Left ventricle myocardium inferior (tissue), 1 donor: ENCODE data around the gene FSIP1. TPM values are rescaled to one million over a fixed set of nuclear protein-coding genes. Genes with fewer than 3 reads are reported as not detected.

Experiments
- DNase-seq: peaks from one replicate; pipeline ENCODE4 v3.0.0-alpha.2; 2020
- H3K27ac ChIP-seq: fragments of 200-600 bp; replicated peaks from 2 replicates; pipeline ENCODE4 v1.8.0; 2021
- H3K27me3 ChIP-seq: fragments of 200-600 bp; 2 replicates; pipeline ENCODE4 v1.8.0; 2021; ENCODE audit warnings: low read depth
- H3K36me3 ChIP-seq: fragments of 200-600 bp; 2 replicates; pipeline ENCODE4 v1.8.0; 2021
- H3K4me1 ChIP-seq: fragments of 200-600 bp; 2 replicates; pipeline ENCODE4 v1.8.0; 2021
- H3K4me3 ChIP-seq: fragments of 200-600 bp; 2 replicates; pipeline ENCODE4 v1.8.0; 2021; ENCODE audit warnings: mild to moderate bottlenecking, moderate library complexity
- H3K9me3 ChIP-seq: fragments of 200-600 bp; replicated peaks from 2 replicates; pipeline ENCODE4 v1.8.0; 2021
- intact Hi-C: fragments of 100-400 bp; cut with micrococcal nuclease; formaldehyde crosslinking; loops from one replicate; pipeline ENCODE4 v1.11.0; 2022
- total RNA-seq: library from RNA; stranded (reverse); fragmentation: NEBNext Ultra II Directional; extraction: Animal tissue kit (Norgen Biotek cat#: 25700); gene quantifications from one replicate; pipeline ENCODE4 v1.2.1, GENCODE V29; 2021
- TF ChIP-seq, protein P1 (sequence below): fragments of 200-600 bp; IDR thresholded peaks from 2 replicates; pipeline ENCODE4 v1.8.0; 2021; ENCODE audit warnings: antibody characterized with exemption, mild to moderate bottlenecking, borderline replicate concordance
- donor health status: DM: no; HTN: yes; CAD: no; lungs with severe emphysema.

The FSIP1 gene
- total RNA-seq, 1 donor from 2014 or later, result 1.2 TPM

DNA sequence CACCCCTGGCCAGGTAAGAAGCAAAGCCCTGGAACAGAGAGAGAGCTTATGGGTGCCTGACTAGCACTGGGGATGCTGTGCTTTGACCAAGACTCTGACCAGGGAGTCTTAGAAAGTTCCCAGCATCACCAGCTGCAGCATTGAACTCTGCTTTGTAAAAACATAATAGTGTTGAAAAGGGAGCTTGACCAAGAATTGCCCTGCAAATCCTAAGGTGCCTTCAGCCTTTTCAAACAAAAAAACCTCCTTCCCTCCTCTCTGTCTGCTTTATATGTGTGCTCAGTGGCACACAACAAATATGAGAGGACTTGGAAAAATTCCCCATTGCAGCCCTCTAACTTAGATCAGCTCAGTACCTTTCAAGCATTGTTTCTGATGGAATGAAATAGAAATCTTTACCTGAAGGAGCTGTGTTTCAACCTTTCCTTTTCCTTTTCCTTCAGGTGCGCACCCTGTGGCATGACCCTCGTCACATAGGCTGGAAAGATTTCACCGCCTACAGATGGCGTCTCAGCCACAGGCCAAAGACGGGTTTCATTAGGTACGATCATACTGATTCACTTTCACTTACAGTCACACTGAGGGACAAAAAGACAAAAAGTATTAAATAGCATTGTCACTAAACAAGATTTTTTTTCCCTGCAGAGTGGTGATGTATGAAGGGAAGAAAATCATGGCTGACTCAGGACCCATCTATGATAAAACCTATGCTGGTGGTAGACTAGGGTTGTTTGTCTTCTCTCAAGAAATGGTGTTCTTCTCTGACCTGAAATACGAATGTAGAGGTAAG, 188.8 kb downstream of the FSIP1 start:
- no peaks in the 10 kb centered on the region for H3K27me3 ChIP-seq
- H3K9me3 ChIP-seq, result no peaks in the 10 kb centered on the region
- intact Hi-C loops, result loop anchor here (10.0 kb wide), 1 partner anchor 161 kb away; no protein-coding TSS in a partner anchor
- peaks cover 82% of the 10 kb centered on the region for H3K36me3 ChIP-seq
- H3K4me3 ChIP-seq, result no peak overlapping the region
- DNase-seq, result no peak
- TF ChIP-seq, protein P1, sequence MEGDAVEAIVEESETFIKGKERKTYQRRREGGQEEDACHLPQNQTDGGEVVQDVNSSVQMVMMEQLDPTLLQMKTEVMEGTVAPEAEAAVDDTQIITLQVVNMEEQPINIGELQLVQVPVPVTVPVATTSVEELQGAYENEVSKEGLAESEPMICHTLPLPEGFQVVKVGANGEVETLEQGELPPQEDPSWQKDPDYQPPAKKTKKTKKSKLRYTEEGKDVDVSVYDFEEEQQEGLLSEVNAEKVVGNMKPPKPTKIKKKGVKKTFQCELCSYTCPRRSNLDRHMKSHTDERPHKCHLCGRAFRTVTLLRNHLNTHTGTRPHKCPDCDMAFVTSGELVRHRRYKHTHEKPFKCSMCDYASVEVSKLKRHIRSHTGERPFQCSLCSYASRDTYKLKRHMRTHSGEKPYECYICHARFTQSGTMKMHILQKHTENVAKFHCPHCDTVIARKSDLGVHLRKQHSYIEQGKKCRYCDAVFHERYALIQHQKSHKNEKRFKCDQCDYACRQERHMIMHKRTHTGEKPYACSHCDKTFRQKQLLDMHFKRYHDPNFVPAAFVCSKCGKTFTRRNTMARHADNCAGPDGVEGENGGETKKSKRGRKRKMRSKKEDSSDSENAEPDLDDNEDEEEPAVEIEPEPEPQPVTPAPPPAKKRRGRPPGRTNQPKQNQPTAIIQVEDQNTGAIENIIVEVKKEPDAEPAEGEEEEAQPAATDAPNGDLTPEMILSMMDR, result no peak
- H3K4me1 ChIP-seq, result peaks cover 3% of the 10 kb centered on the region
- H3K27ac ChIP-seq, result no peak overlapping the region

DNA sequence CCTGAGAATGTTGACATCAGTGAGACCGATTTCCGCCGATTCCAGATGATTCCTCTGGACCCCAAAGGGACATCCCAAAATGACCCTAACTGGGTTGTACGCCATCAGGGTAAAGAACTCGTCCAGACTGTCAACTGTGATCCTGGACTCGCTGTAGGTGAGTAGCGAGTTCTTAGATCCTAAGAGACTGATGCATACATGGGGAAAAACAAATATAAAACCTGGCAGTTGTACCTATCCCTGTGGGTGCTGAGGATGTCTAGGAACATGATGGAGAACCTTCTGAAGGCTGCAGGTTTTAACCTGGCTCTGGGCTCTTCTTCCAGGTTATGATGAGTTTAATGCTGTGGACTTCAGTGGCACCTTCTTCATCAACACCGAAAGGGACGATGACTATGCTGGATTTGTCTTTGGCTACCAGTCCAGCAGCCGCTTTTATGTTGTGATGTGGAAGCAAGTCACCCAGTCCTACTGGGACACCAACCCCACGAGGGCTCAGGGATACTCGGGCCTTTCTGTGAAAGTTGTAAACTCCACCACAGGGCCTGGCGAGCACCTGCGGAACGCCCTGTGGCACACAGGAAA, 189.5 kb downstream of the FSIP1 start:
- Histone ChIP-seq H3K27me3 (no peaks in the 10 kb centered on the region), H3K4me1 (peaks cover 3% of the 10 kb centered on the region), H3K27ac (no peak overlapping the region), H3K9me3 (no peaks in the 10 kb centered on the region), H3K36me3 (peaks cover 89% of the 10 kb centered on the region), H3K4me3 (no peak overlapping the region)
- no peak for DNase-seq
- TF ChIP-seq, protein P1, result no peak
- intact Hi-C loops, result loop anchor here (10.0 kb wide), 1 partner anchor 162 kb away; no protein-coding TSS in a partner anchor

DNA sequence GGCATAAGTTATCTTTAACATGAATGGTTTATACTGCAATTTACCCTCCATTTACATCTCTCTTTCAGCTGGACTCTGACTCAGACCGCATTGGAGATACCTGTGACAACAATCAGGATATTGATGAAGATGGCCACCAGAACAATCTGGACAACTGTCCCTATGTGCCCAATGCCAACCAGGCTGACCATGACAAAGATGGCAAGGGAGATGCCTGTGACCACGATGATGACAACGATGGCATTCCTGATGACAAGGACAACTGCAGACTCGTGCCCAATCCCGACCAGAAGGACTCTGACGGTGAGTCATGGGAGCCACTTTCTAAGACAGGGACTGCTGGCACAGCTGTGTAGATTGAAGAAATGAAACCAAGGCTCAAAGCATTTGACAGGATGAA, 190.1 kb downstream of the FSIP1 start:
- Histone ChIP-seq H3K27ac (no peak overlapping the region), H3K9me3 (no peaks in the 10 kb centered on the region)
- TF ChIP-seq, protein P1, result no peak

DNA sequence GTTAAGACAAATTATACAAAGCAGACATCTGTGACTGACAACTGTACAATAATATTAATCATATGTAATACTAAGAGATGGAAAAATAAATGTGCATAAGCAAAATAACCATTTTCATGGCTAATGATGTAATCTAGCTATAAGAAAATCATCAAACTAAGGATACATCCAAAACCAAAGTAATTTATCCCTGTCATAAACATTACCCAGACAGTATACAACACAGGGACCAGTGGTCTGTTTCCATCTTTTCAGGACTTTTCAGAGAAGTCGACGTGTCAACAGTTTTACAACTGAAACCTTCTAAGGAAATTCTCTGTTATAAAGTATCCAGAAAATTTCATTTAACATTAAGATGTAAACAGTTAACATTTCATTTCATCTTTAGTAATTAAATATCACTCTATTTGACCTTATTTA, 190.7 kb downstream of the FSIP1 start:
- Histone ChIP-seq H3K27me3 (no peaks in the 10 kb centered on the region), H3K27ac (no peak overlapping the region), H3K9me3 (no peaks in the 10 kb centered on the region), H3K4me1 (peaks cover 13% of the 10 kb centered on the region), H3K4me3 (no peak overlapping the region), H3K36me3 (peaks cover 100% of the 10 kb centered on the region)
- intact Hi-C loops, result loop anchor here (10.0 kb wide), 1 partner anchor 163 kb away; no protein-coding TSS in a partner anchor
- TF ChIP-seq, protein P1, result no peak
- no peak for DNase-seq

More for the DNA sequence above, 190.1 kb downstream of the FSIP1 start:
- H3K4me1 ChIP-seq, result peaks cover 8% of the 10 kb centered on the region
- no peaks in the 10 kb centered on the region for H3K27me3 ChIP-seq
- no peak overlapping the region for H3K4me3 ChIP-seq
- intact Hi-C loops, result loop anchor here (10.0 kb wide), 1 partner anchor 162 kb away; no protein-coding TSS in a partner anchor
- peaks cover 95% of the 10 kb centered on the region for H3K36me3 ChIP-seq
- no peak for DNase-seq

DNA sequence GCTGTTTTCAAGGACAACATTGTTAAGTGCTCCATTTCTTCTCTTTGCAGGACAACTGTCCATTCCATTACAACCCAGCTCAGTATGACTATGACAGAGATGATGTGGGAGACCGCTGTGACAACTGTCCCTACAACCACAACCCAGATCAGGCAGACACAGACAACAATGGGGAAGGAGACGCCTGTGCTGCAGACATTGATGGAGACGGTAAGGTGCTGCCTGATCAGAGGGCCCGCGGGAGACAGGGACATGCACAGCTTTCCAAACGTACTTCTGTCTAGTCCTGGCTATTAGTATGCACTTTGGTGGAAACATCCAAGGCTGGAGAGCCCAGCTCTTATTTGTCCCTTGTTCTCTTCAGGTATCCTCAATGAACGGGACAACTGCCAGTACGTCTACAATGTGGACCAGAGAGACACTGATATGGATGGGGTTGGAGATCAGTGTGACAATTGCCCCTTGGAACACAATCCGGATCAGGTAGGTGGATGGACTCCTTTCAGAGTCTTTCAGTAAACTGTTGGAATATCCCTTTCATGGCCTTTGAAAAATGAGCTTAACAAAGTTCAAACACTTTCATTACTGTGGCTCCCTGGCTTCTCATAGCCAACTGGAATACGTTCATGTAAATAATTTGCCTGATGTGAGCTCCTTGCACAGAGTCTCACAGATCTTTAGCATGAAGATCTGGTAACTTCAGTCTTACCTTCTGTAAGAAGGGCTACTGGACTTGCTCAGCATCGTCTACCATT, 191.3 kb downstream of the FSIP1 start:
- H3K4me1 ChIP-seq, result peaks cover 16% of the 10 kb centered on the region
- no peak overlapping the region for H3K4me3 ChIP-seq
- H3K27ac ChIP-seq, result no peak overlapping the region
- intact Hi-C loops, result loop anchor here (10.0 kb wide), 1 partner anchor 163 kb away; no protein-coding TSS in a partner anchor
- no peaks in the 10 kb centered on the region for H3K27me3 ChIP-seq
- H3K36me3 ChIP-seq, result peaks cover 100% of the 10 kb centered on the region
- TF ChIP-seq, protein P1, result no peak
- no peak for DNase-seq
- H3K9me3 ChIP-seq, result no peaks in the 10 kb centered on the region
